Mucosa of descending colon (tissue), 3 donors: ENCODE results near the gene LAMA2. TPM values are rescaled to one million over a fixed set of nuclear protein-coding genes. Genes with fewer than 3 reads are reported as not detected.

ENCODE experiments used
- ATAC-seq: fragments of 200-7000 bp; cut with Tn5 transposase; one replicate; pipeline ENCODE4 v1.9.1; 2020; ENCODE audit warnings: mild to moderate bottlenecking, moderate library complexity
- DNase-seq, 3 donors: peaks; one replicate each; pipeline ENCODE4 v3.0.0-alpha.2; 2020
- H3K36me3 ChIP-seq: fragments of 200-600 bp; one replicate; pipeline ENCODE4 v1.8.0; 2021; ENCODE audit warnings: low read depth, mild to moderate bottlenecking
- H3K4me1 ChIP-seq: fragments of 200-600 bp; one replicate; pipeline ENCODE4 v1.8.0; 2021; ENCODE audit warnings: low read depth, mild to moderate bottlenecking
- H3K4me3 ChIP-seq: fragments of 200-600 bp; one replicate; pipeline ENCODE4 v1.8.0; 2021; ENCODE audit warnings: mild to moderate bottlenecking
- H3K9me3 ChIP-seq: fragments of 200-600 bp; one replicate; pipeline ENCODE4 v1.8.0; 2021; ENCODE audit warnings: mild to moderate bottlenecking
- CTCF ChIP-seq: fragments of 200-600 bp; IDR thresholded peaks from one replicate; pipeline ENCODE4 v1.8.0; 2022; ENCODE audit warnings: antibody characterized with exemption, mild to moderate bottlenecking
- intact Hi-C, 2 donors: fragments of 100-400 bp; cut with DNase I in 1 of 2; cut with micrococcal nuclease in 1 of 2; formaldehyde crosslinking; loops; one replicate each; pipeline versions ENCODE4 v1.11.0 to v1.11.1; 2022; cut with DNase I, micrococcal nuclease
- total RNA-seq, 3 donors: library from RNA; stranded (reverse); fragmentation: NEBNext Ultra II Directional in 2 of 3; extraction: Animal tissue kit (Norgen Biotek cat#: 25700) in 2 of 3; gene quantifications; one replicate each; pipeline versions ENCODE4 v1.2.1 to v1.2.4, GENCODE V29; 2021 to 2023
- donor health status: DM: no; HTN: no; CAD: no; lungs with moderate emphysema.
- donor health status: DM: no; HTN: no; CAD: no.
- donor health status: DM: no; HTN: yes; CAD: no.

LAMA2 gene
- total RNA-seq, 3 donors from 2014 or later = 3.6 to 29.4 (median 18.4) TPM

- H3K9me3 ChIP-seq = no peaks in the 10 kb centered on the region
- DNase-seq (no peak), ATAC-seq (no peak)
- TF ChIP-seq CTCF = no peak
- no peaks in the 10 kb centered on the region for H3K4me1 ChIP-seq
- intact Hi-C loops = no loop called here
- H3K4me3 ChIP-seq = no peak overlapping the region
- H3K36me3 ChIP-seq = no peaks in the 10 kb centered on the region
These were observed 301.9 kb downstream of the LAMA2 start for GRCh38 chr6:129184808-129185366.

- DNase-seq (no peak), ATAC-seq (no peak)
- no peaks in the 10 kb centered on the region for H3K36me3 ChIP-seq
- intact Hi-C loops = no loop called here
- no peaks in the 10 kb centered on the region for H3K9me3 ChIP-seq
- no peaks in the 10 kb centered on the region for H3K4me1 ChIP-seq
- TF ChIP-seq CTCF = no peak
- H3K4me3 ChIP-seq = no peak overlapping the region
These were observed 304.1 kb downstream of the LAMA2 start for GRCh38 chr6:129186988-129187387.

- Histone ChIP-seq H3K4me1 (no peaks in the 10 kb centered on the region), H3K4me3 (no peak overlapping the region), H3K36me3 (no peaks in the 10 kb centered on the region), H3K9me3 (no peaks in the 10 kb centered on the region)
- intact Hi-C loops = no loop called here
- no peak for TF ChIP-seq CTCF
- no peak for ATAC-seq
- no peak for DNase-seq
These were observed 305.4 kb downstream of the LAMA2 start for GRCh38 chr6:129188306-129188705.

- H3K36me3 ChIP-seq = no peaks in the 10 kb centered on the region
- ATAC-seq = no peak
These were observed 305.9 kb downstream of the LAMA2 start for GRCh38 chr6:129188795-129189194.

GRCh38 chr6:129189266-129189665 is 306.3 kb downstream of the LAMA2 start:
- H3K4me3 ChIP-seq = no peak overlapping the region
- no peak for ATAC-seq
- no peaks in the 10 kb centered on the region for H3K36me3 ChIP-seq
- no peaks in the 10 kb centered on the region for H3K4me1 ChIP-seq
- H3K9me3 ChIP-seq = no peaks in the 10 kb centered on the region
- intact Hi-C loops = no loop called here
- no peak for DNase-seq
- no peak for TF ChIP-seq CTCF

More at GRCh38 chr6:129188795-129189194, 305.9 kb downstream of the LAMA2 start:
- no peak overlapping the region for H3K4me3 ChIP-seq
- DNase-seq = no peak
- H3K9me3 ChIP-seq = no peaks in the 10 kb centered on the region
- H3K4me1 ChIP-seq = no peaks in the 10 kb centered on the region
- intact Hi-C loops = no loop called here
- no peak for TF ChIP-seq CTCF

- intact Hi-C loops = no loop called here
- Histone ChIP-seq H3K36me3 (no peaks in the 10 kb centered on the region), H3K4me3 (no peak overlapping the region), H3K4me1 (no peaks in the 10 kb centered on the region), H3K9me3 (no peaks in the 10 kb centered on the region)
- no peak for TF ChIP-seq CTCF
- no peak for ATAC-seq
- no peak for DNase-seq
These were observed 308.3 kb downstream of the LAMA2 start for GRCh38 chr6:129191235-129191634.
